ENCODE data around the gene ABHD12B. TPM values are rescaled to one million over a fixed set of nuclear protein-coding genes. Genes with fewer than 3 reads are reported as not detected.

Gene ABHD12B
- total and polyA plus RNA-seq, 9 of the 15 experiments (the other 6 are each of a cell fraction or from before 2014, with no cell fraction given): not detected

DNA sequence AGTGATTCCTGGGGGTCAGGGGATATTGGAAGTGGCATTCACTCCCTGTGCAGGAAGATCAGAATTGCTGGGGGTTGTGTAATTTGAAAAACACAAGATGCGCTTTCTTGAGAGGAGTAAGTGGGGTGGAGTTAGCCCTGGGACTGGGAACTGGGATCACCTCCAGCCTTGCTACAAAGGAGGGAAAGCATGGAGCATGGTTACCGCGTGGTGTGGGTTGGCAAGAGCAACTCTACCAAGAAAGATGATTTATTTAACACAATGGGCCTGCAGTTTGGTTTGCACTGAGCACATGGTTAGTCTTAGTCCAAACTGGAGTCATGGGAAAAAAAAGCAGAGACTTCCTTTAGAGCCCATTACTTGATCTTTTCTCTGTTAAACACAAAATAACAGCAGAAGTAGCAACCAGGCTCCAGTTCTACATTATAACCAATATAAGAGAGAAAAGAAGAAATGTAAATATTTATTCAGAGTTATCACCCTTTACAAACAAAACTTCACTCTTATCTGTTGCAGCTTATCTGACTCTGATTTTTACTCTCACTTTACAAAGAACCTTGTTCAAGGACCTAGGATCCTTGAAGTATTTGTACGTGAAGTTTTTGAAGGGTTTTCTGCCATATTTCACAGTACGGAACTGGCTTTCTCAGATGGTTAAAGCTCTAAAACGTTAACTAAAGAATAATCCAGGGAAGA lies 38.8 kb upstream of the ABHD12B start:
- FAIRE-seq (no peak), DNase-seq (ENCODE audit: extremely low read depth in 1 of 4, low spot score in 3 of 4) (no peak), ATAC-seq (no peak)
- H4K20me1 ChIP-seq (replicated peaks; ENCODE audit: control insufficient read depth, insufficient read depth, low read length): peaks cover 5% of the 10 kb centered on the region; the same call in 1 of the 2 replicates
- H3K4me3 ChIP-seq: no peak overlapping the region
- H3K79me2 ChIP-seq (ENCODE audit: control insufficient read depth, insufficient read depth, low read length): no peaks in the 10 kb centered on the region
- no peaks in the 10 kb centered on the region for H3K9me1 ChIP-seq (ENCODE audit: control insufficient read depth, insufficient read depth, low read length)
- no peak overlapping the region for H3K9ac ChIP-seq (ENCODE audit: insufficient read depth in 1 of 2, low read depth in 2 of 2, low read length in 2 of 2)
- H3K36me3 ChIP-seq (ENCODE audit: control insufficient read depth, insufficient read depth, low read length): no peaks in the 10 kb centered on the region
- intact Hi-C loops (cut with micrococcal nuclease): no loop called here
- H3K9me3 ChIP-seq (replicated peaks; ENCODE audit: control insufficient read depth, insufficient read depth, low read depth, low read length): no peaks in the 10 kb centered on the region
- H3K4me1 ChIP-seq (replicated peaks in 1 of 2; ENCODE audit: control insufficient read depth in 2 of 2, insufficient read depth in 2 of 2, low read length in 2 of 2): peaks cover 0 to 19% of the 10 kb centered on the region in 2 experiments; a peak in 3 of 5 replicates
- ChIA-PET POLR2A (no interaction called here), CTCF (ENCODE audit: low intra/inter-chr PET ratio) (interaction anchor here (0.7 kb wide), 1 partner anchor 233 kb away, joined by 3 read pairs; no protein-coding TSS in a partner anchor)
- WGBS (ENCODE audit: insufficient coverage, low coverage, missing lambda C conversion rate): 58% methylated on average over 6 of the region's 6 CpGs
- H3K4me2 ChIP-seq (ENCODE audit: insufficient read depth, low read length): no peak overlapping the region
- no peak overlapping the region for H3K27ac ChIP-seq (ENCODE audit: extremely low read depth, low read depth, low read length)
- no TSS peak for BruUV-seq (replicated peaks)
- H3K27me3 ChIP-seq (ENCODE audit: control insufficient read depth in 2 of 2, insufficient read depth in 2 of 2, low read length in 2 of 2): peaks cover 7 to 20% of the 10 kb centered on the region in 2 experiments; a peak in 3 of 5 replicates
- in situ Hi-C loops (cut with MboI): no loop called here
- TF ChIP-seq ZNF75A (CRISPR knock-in tag; IDR thresholded peaks at IDR 0.05) (no peak), ZNF584 (CRISPR knock-in tag; IDR thresholded peaks at IDR 0.05; ENCODE audit: low read depth) (no peak)
- TF ChIP-seq, protein P1, sequence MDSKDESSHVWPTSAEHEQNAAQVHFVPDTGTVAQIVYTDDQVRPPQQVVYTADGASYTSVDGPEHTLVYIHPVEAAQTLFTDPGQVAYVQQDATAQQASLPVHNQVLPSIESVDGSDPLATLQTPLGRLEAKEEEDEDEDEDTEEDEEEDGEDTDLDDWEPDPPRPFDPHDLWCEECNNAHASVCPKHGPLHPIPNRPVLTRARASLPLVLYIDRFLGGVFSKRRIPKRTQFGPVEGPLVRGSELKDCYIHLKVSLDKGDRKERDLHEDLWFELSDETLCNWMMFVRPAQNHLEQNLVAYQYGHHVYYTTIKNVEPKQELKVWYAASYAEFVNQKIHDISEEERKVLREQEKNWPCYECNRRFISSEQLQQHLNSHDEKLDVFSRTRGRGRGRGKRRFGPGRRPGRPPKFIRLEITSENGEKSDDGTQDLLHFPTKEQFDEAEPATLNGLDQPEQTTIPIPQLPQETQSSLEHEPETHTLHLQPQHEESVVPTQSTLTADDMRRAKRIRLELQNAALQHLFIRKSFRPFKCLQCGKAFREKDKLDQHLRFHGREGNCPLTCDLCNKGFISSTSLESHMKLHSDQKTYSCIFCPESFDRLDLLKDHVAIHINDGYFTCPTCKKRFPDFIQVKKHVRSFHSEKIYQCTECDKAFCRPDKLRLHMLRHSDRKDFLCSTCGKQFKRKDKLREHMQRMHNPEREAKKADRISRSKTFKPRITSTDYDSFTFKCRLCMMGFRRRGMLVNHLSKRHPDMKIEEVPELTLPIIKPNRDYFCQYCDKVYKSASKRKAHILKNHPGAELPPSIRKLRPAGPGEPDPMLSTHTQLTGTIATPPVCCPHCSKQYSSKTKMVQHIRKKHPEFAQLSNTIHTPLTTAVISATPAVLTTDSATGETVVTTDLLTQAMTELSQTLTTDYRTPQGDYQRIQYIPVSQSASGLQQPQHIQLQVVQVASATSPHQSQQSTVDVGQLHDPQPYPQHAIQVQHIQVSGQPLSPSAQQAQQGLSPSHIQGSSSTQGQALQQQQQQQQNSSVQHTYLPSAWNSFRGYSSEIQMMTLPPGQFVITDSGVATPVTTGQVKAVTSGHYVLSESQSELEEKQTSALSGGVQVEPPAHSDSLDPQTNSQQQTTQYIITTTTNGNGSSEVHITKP (IDR thresholded peaks at IDR 0.05; ENCODE audit: partially characterized antibody): no peak
- H2AFZ ChIP-seq (ENCODE audit: low read depth, low read length): no peak overlapping the region
